Mucosa of descending colon (tissue), 3 donors: ENCODE results near the gene TTC7B. TPM values are rescaled to one million over a fixed set of nuclear protein-coding genes. Genes with fewer than 3 reads are reported as not detected.
A peak's percentile ranks its signal among the peaks of the same experiment; 100 is the strongest.

Experiments used
- ATAC-seq: fragments of 200-7000 bp; cut with Tn5 transposase; one replicate; pipeline ENCODE4 v1.9.1; 2020; ENCODE audit warnings: mild to moderate bottlenecking, moderate library complexity
- DNase-seq, 3 donors: peaks; one replicate each; pipeline ENCODE4 v3.0.0-alpha.2; 2020
- H3K36me3 ChIP-seq: fragments of 200-600 bp; one replicate; pipeline ENCODE4 v1.8.0; 2021; ENCODE audit warnings: low read depth, mild to moderate bottlenecking
- H3K4me1 ChIP-seq: fragments of 200-600 bp; one replicate; pipeline ENCODE4 v1.8.0; 2021; ENCODE audit warnings: low read depth, mild to moderate bottlenecking
- H3K4me3 ChIP-seq: fragments of 200-600 bp; one replicate; pipeline ENCODE4 v1.8.0; 2021; ENCODE audit warnings: mild to moderate bottlenecking
- H3K9me3 ChIP-seq: fragments of 200-600 bp; one replicate; pipeline ENCODE4 v1.8.0; 2021; ENCODE audit warnings: mild to moderate bottlenecking
- intact Hi-C, 2 donors: fragments of 100-400 bp; cut with DNase I in 1 of 2; cut with micrococcal nuclease in 1 of 2; formaldehyde crosslinking; loops; one replicate each; pipeline versions ENCODE4 v1.11.0 to v1.11.1; 2022; cut with DNase I, micrococcal nuclease
- total RNA-seq, 3 donors: library from RNA; stranded (reverse); fragmentation: NEBNext Ultra II Directional in 2 of 3; extraction: Animal tissue kit (Norgen Biotek cat#: 25700) in 2 of 3; gene quantifications; one replicate each; pipeline versions ENCODE4 v1.2.1 to v1.2.4, GENCODE V29; 2021 to 2023
- TF ChIP-seq, protein P1 (sequence below): fragments of 200-600 bp; IDR thresholded peaks from one replicate; pipeline ENCODE4 v1.8.0; 2022; ENCODE audit warnings: antibody characterized with exemption, mild to moderate bottlenecking
- donor health status: DM: no; HTN: no; CAD: no; lungs with moderate emphysema.
- donor health status: DM: no; HTN: no; CAD: no.
- donor health status: DM: no; HTN: yes; CAD: no.

Gene TTC7B
- total RNA-seq, 3 donors from 2014 or later, result 6.0 to 72.8 (median 10.0) TPM

DNA sequence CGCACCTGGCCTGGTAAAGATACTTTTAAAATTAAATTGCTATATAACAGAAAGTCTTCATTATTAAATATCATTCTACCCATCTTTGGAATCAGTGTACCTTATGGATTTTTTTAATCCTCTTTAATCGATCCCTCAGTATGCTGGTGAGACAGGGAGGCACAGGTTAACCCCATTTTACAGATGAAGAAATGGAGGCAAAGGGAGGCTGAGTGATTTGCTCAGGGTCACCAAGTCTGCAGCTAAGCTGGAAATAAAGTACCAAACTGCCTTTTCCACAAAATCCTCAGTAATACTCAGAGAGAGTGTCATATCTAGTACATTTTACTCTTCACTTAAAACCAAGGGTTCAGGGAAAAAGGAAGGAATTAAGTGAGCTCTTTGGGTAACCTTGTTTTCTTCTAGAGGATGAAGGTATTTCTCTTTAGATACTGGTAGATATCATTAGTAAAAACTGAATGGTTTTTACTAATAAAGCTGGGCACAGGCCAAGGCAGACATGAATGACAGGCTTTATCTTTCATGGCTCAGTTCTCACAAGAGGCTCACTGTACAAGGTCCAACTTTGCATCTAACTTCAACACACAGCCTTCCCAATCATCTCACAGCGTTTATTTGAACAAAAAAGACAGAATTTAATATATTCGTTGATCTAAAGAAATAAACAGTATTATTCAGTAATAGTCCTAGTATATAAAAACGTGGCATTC, 35.3 kb upstream of the TTC7B start:
- DNase-seq, result no peak
- intact Hi-C loops, result no loop called here
- H3K4me3 ChIP-seq, result no peak overlapping the region
- H3K9me3 ChIP-seq, result no peaks in the 10 kb centered on the region
- ATAC-seq, result no peak
- TF ChIP-seq, protein P1, sequence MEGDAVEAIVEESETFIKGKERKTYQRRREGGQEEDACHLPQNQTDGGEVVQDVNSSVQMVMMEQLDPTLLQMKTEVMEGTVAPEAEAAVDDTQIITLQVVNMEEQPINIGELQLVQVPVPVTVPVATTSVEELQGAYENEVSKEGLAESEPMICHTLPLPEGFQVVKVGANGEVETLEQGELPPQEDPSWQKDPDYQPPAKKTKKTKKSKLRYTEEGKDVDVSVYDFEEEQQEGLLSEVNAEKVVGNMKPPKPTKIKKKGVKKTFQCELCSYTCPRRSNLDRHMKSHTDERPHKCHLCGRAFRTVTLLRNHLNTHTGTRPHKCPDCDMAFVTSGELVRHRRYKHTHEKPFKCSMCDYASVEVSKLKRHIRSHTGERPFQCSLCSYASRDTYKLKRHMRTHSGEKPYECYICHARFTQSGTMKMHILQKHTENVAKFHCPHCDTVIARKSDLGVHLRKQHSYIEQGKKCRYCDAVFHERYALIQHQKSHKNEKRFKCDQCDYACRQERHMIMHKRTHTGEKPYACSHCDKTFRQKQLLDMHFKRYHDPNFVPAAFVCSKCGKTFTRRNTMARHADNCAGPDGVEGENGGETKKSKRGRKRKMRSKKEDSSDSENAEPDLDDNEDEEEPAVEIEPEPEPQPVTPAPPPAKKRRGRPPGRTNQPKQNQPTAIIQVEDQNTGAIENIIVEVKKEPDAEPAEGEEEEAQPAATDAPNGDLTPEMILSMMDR, result no peak
- no peaks in the 10 kb centered on the region for H3K4me1 ChIP-seq
- H3K36me3 ChIP-seq, result no peaks in the 10 kb centered on the region

DNA sequence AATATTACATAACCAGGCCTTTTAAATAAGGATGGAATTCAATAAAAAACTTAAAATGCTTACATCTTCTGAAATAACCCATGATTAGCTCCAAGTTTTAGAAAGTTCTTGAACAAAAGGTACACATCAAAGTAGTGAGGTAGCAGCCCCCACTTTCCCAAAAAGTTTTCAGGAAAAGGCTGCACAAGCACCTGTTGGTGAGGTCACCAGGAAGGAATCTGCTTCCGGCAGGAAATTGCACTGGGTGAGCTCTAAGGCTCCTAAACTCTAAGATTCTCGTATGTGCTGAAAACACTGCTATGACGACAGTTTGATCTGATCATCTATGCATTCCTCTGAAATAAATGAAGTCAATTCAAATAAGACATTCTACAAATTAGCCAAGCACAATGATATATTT, 34.3 kb upstream of the TTC7B start:
- Histone ChIP-seq H3K4me3 (no peak overlapping the region), H3K36me3 (no peaks in the 10 kb centered on the region), H3K4me1 (no peaks in the 10 kb centered on the region), H3K9me3 (no peaks in the 10 kb centered on the region)
- intact Hi-C loops, result no loop called here
- TF ChIP-seq, protein P1, result no peak
- ATAC-seq (peak; percentile 64), DNase-seq (no peak)

DNA sequence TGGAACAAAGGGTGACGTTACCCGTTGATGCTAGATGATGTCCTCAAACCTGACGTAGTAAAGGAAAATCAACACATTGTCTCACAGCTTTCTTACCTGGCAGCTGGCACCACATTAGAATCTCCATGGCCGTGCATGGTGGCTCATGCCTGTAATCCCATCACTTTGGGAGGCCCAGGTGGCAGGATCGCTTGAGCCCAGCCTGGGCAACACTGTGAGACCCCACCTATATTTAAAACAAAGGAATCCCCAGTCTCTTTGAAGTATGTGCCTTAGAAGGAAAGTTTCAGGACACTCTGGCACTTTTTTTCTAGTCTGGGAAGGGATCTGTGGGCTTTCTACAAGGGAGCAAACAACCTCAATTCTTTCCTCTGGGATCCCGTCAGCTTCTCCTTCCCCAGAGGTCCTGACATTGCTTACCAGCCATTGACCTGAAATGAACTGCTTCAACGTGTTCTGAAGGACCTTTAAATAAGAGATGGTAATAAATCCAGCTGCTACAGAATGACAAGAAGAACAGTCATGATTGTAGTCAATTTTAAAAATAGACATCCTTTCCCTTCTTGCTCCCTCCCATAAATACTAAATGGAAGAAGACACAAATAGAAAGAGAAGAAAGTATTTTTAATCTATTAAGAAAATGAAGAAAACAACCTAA, 33.7 kb upstream of the TTC7B start:
- intact Hi-C loops, result no loop called here
- H3K4me1 ChIP-seq, result no peaks in the 10 kb centered on the region
- ATAC-seq (no peak), DNase-seq (no peak)
- no peaks in the 10 kb centered on the region for H3K9me3 ChIP-seq
- TF ChIP-seq, protein P1, result no peak
- H3K36me3 ChIP-seq, result no peaks in the 10 kb centered on the region
- no peak overlapping the region for H3K4me3 ChIP-seq

DNA sequence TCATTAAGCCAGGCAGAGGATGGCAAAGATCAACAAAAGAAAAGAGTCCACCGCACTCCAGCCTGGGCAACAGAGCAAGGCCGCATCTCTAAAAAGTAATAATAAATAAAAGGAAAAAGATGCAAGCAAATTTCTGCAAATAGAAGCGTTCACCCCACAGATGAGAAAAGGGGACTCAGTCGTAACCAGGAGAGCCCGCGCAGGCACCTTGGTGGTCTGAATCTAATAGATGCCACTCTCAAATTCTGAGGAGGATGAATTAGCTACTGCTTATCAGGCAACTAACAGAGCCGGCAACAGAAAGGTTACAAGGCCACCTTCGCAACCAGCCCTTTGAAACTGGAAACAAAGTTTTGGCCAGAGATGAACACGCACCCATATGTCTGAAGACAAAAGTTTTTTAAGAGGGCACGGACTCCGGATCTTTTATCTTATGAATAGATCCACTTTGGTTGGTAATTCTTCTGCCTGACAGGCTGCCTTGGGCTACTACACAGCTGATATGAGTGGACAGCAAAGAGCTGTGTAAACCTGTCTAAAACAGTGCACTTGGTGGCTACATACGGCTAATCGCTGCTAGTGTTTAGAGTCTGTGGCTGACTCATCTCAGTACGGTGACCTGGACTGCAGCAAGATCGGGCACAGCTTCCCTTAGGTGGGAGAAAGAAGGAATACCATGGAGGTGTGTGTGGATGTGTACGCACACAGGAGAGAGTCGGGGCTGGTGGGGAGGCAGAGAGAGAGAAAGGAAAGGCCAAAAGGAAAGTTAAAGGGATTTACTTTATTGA, 32.9 kb upstream of the TTC7B start:
- Histone ChIP-seq H3K4me3 (no peak overlapping the region), H3K4me1 (no peaks in the 10 kb centered on the region), H3K36me3 (no peaks in the 10 kb centered on the region), H3K9me3 (no peaks in the 10 kb centered on the region)
- ATAC-seq, result no peak
- TF ChIP-seq, protein P1, result no peak
- intact Hi-C loops, result no loop called here
- DNase-seq, result no peak

DNA sequence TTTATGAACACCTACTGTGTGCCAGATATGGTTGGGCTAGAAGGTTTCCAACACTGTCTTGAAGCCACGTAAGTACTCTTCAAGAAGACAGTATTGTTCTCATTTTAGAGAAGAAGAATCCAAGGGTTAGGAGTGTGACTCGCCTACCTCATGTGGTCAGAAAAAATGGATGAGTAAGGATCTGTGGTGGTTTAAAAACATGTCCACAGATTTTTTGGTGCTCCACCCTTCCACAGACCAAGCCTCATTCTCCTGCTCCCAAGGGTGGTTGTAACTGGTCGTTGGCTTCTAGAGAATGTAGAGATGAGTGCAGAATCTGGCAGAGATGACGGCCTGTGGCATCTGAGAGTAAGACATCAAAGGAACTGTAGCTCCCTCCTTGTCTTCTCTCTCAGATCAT, 30.3 kb upstream of the TTC7B start:
- Histone ChIP-seq H3K36me3 (no peaks in the 10 kb centered on the region), H3K4me1 (no peaks in the 10 kb centered on the region), H3K9me3 (no peaks in the 10 kb centered on the region), H3K4me3 (no peak overlapping the region)
- intact Hi-C loops, result no loop called here
- DNase-seq, result no peak
- TF ChIP-seq, protein P1, result no peak
- no peak for ATAC-seq
